EL (cell line): ENCODE measurements around the gene PC.
"Not testable (repeated sequence)": the region's sequence is repeated elsewhere in the genome, so short reads cannot be mapped to it uniquely, and the experiment has no call there.

Experiments used
- DNase-seq: peaks from one replicate; pipeline ENCODE4 v3.0.0-alpha.2; 2016

PC gene

GRCh38 chr11:66958232-66958955, at the start of gene PC:
Gene PC (minus strand): TSS chr11:66958383. CDS start chr11:66872159, 86,224 bp downstream.
- peak; percentile 100 for DNase-seq

DNA sequence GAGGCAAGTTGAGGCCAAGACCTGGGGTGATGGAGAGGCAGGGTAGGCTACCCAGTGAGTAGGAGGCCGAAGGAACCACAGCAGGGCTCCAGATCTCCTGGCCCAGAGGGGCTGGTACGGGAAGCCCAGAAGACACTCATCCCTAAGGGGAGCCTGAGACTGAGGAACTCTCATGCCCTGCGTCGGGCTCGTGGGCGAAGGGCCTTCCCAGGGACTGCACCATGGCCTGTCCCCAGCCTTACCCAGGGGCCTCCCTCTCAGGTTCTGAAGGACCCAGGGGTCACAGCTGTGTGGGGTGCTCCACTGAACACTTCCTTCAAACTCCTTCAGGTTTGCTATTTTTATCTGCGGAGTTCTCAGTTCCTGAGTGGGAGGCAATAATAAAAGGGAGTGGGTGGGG, 48.9 kb upstream of the PC start:
- no peak for DNase-seq

DNA sequence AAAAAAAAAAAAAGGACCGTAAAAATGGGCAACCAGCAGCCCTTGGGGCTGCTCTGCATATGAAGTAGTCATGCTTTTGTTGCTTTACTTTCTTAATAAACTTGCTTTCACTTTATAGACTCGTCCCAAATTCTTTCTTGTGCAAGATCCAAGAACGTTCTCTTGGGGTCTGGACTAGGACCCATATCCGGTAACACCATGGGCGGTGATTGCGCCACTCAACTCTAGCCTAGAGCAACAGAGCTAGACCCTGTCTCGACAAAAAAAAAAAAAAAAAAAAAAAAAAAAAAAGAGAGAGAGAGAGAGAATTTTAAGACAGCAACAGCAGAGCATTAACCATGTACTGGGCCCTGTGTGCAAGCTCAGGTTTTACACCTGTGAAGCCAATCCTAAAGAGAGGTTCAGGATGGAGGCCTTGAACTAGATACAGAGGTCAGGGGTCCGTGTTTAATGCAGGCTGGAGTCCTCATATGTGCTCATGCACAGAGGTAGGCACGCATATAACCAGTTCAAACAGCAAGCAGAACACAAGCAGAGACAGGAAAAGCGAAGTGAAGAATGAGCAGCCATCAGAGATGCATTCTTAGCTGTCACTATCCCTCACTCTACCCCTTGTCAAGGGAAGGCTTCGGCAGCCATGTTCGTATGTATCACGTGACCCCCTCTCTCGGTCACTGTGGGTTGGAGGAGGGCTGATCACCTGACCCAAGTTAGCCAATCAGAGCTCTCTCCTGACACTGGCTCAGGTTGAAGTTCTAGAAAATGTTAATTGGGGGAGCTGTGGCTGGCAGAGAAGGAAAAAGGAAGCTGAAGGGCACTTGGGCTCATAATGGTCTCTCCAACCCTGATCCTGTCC, 48.1 kb upstream of the PC start:
- peak; percentile 41 for DNase-seq

DNA sequence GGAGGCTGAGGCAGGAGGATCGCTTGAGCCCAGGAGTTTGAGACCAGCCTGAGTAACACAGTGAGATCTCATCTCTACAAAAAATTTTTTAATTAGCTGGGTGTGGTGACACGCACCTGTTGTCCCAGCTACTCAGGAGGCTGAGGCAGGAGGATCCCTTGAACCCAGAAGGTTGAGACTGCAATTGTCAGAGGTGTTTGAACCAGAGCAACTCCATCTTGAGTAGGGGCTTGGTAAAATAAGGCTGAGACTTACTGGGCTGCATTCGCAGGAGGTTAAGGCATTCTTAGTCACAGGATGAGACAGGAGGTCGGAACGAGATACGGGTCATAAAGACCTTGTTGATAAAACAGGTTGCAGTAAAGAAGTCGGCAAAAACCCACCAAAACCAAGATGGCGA, 47.0 kb upstream of the PC start:
- DNase-seq = not testable (repeated sequence)

GRCh38 chr11:67002921-67003411, 44.8 kb upstream of the PC start:
- no peak for DNase-seq

DNA sequence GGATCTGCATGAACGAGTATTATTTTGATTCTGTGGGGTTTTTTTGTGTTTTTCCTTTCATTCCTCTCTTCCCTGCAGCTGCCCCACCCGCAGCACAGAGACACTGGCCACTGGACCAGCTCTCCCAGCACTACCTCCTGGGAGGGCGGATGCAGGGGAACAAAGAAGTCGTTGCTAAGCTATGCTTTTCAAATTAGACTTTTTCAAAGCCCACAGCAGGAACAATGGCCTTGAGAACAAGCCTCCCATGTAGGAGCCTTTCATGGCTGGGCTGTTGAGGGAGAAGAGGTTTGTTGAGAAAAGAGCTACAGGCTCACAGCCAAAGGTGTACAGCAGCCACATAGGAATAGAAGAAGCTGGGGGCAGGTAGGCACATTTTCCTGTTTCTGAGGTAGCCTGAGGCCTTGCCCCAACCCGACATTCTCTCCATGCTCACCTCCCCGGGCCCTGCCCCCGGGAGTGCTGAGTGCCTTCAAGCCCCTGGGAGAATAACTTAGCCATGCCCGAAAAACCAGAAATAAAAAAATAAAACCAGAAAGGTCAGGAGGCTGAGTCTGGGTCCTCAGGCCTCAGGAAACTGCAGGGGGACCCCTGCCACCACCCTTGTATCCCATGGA, 44.2 kb upstream of the PC start:
- no peak for DNase-seq

DNA sequence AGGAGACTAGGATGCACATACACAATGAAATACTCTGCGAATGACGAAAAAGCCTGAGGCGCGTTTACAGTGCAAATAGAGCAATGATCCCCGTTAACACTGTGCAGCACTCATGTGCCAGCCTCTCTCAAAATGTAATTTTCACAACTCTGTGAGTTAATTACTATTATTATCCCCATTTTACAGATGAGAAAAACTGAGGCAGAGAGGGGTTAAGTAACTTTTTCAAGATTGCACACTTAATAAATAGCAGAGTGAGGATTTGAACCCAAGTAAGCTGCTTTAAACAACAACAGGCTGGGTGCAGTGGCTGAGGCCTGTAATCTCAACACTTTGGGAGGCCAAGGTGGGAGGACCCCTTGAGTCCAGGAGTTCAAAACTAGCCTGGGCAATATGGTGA, 43.1 kb upstream of the PC start:
- DNase-seq = no peak

DNA sequence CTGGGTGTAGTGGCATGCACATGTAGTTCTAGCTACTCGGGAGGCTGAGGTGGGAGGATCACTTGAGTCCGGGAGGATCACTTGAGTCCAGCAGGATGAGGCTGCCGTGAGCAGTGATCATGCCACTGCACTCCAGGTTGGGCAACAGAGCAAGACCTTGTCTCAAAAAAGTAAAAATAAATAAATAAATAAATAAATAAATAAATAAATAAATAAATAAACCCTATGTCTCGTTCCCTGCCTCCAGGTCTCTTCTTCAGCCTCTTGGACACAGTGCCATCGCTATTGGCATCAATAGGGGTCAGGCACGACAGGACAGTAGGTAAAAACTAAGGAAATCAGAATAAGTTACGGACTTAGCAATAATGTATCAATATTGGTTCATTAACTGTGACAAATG, 41.4 kb upstream of the PC start:
- no peak for DNase-seq

DNA sequence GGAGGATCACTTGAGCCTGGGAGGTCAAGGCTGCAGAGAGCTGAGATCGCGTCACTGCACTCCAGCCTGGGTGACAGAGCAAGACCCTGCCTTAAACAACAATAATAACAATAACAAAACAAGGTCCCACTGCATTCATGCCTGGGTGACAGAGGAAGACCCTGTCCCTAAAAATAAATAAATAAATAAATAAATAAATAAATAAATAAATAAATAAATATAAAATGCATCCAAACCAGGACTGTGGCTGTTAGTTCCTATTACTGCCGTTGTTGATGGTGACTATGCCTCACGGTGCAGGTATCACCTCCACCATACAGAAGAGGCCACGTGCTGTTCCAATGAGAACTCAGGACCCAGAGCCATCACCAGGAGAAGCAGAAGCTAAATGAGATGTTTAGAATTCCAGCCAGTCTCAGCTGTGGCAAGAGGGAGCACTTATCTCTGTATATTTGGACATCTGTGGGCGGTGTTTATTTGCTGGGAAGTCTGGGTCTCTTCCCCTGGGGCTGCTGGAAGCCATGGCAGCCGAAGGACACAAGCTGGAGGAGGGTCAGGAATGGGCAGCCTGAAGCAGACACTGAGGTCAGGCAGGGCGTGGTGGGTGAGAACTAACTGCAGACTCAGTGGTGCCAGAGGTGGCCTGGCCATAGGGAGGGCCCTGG, 38.6 kb upstream of the PC start:
- peak; percentile 55 for DNase-seq

DNA sequence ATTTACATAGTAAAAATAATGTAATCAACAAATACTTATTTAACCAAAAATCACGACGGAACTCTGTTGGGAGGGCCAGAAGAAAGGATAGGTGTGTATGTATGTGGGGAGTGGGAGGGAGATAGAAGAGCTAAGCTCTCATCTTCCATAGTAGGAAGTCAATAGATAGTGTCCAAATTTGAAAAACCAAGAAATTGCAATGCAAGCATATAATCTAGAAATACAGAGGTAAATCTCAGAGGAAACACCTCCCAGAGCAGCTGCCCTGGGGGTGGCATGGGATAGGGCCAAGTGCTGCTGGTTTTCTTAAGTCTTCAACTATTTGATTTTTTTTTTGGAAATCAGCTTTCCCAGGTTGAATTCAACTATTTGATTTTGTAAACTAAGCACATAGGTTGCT, 33.9 kb upstream of the PC start:
- DNase-seq = no peak

- not testable (repeated sequence) for DNase-seq
These were observed 31.2 kb upstream of the PC start for GRCh38 chr11:66989360-66989759.

DNA sequence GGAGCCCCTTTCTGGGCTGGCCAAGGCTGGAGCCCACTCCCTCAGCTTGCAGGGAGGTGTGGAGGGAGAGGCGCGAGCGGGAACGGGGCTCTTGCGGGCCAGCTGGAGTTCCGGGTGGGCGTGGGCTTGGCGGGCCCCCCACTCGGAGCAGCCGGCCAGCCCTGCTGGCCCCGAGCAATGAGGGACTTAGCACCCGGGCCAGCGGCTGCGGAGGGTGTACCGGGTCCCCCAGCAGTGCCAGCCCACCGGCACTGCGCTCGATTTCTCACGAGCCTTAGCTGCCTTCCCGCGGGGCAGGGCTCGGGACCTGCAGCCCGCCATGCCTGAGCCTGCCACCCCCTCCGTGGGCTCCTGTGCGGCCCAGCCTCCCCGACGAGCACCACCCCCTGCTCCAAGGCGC, 30.6 kb upstream of the PC start:
- DNase-seq = not testable (repeated sequence)

DNA sequence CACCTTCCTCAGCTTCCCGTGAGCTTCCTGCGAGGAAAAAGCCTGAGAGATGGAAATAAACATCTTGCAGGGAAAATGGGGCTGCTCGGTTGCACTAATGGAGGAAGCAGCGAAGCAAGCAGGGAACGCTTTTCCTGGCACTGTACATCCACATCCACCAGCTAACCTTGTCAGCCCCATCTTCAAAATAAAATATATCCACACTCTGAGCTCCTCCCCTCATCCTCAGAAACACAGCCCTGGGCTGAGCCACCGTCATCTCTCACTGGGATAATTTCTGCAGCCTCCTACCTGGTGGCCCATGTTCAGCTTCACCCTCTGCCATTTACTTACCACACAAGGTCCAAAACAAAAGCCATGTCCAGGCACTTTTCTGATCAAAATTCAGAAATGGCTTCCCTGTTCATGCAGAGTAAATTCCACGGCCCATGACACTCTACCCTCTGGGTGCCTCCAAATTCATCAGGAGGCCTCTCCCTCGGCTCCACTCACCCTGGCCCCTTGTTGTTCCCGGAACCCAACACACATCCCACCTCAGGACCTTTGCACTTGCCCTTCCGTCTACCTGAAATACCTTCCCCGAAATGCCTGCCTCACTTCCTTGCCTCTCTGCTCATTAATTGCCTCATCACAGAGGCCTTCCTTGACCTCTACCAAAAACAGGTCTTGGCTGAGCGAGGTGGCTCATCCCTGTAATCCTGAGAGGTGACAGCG, 29.9 kb upstream of the PC start:
- no peak for DNase-seq

- DNase-seq = no peak
These were observed 29.0 kb upstream of the PC start for GRCh38 chr11:66987158-66987620.

- no peak for DNase-seq
These were observed 28.0 kb upstream of the PC start for GRCh38 chr11:66986178-66986545.

GRCh38 chr11:66985508-66986177, 27.5 kb upstream of the PC start:
- DNase-seq = no peak

DNA sequence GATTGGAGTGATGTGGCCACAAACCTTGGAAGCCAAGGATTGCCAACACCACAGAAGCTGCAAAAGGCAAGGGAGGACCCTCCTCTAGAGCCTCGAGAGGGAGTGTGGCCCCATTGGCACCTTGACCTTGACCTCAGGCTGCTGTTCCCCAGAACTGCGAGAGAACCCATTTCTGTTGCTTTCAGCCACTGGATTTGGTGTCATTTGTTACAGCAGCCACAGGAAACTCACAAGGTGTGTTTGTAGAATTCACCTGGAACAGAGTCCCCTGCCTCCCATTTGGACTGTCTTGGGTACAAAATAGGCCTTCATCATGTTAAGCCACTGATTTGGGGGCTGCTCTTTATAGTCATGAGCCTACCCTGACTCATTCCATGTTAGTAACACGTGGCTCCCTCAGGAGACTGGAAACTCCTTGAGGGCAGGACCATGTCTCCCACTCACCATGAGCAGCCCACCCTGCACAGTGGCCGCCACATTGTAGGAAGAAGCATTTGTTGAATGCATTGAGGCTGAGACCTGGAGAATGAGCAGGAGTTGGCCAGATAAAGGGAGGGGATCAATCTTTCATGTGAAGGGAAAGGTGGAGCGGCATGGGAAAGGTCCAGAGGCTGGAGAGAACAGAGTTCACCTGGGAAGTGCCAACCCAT, 25.2 kb upstream of the PC start:
- no peak for DNase-seq

DNA sequence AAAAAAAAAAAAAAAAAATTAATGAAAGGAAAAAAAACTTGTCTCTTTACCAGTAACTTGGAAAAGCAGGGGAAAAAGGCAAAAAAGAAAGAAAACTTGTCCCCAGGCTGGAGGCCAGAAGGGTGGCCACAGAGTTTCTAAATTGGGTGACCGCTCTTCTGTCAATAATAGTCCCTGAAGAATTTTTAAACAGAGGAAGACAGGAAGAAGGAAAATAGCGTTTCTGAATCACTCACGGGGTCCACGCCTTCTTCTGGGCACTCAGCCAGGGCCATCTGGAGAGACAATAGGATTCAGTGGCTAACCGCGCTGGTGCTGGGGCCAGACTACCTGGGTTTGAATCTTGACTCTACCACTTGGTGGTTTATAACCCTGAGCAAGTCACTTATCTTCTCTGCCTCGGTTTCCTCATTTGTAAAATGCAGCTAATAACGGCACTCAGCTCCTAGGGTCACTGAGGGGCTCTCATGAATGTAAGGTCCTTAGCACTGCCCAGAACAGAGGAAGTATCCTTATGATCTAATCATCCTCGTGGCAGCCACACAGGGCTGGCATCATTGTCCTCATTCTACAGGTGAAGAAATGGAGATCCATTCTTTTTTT, 23.9 kb upstream of the PC start:
- DNase-seq = peak; percentile 95

- DNase-seq = peak; percentile 58
These were observed 21.3 kb upstream of the PC start for GRCh38 chr11:66979336-66979980.

GRCh38 chr11:66978717-66979116, 20.5 kb upstream of the PC start:
- no peak for DNase-seq
